Measurements from ENCODE around the gene THUMPD3.

- TF ChIP-seq, protein P1, sequence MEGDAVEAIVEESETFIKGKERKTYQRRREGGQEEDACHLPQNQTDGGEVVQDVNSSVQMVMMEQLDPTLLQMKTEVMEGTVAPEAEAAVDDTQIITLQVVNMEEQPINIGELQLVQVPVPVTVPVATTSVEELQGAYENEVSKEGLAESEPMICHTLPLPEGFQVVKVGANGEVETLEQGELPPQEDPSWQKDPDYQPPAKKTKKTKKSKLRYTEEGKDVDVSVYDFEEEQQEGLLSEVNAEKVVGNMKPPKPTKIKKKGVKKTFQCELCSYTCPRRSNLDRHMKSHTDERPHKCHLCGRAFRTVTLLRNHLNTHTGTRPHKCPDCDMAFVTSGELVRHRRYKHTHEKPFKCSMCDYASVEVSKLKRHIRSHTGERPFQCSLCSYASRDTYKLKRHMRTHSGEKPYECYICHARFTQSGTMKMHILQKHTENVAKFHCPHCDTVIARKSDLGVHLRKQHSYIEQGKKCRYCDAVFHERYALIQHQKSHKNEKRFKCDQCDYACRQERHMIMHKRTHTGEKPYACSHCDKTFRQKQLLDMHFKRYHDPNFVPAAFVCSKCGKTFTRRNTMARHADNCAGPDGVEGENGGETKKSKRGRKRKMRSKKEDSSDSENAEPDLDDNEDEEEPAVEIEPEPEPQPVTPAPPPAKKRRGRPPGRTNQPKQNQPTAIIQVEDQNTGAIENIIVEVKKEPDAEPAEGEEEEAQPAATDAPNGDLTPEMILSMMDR (conservative IDR thresholded peaks at IDR 0.05 in 1 of 2, IDR thresholded peaks at IDR 0.05 in 1 of 2; ENCODE audit: low read depth in 1 of 2, low read length in 2 of 2) = no peak
- no peak for TF ChIP-seq EZH2 (IDR thresholded peaks at IDR 0.05; ENCODE audit: low read length, missing control alignments)
Observed at GRCh38 chr3:9361691-9362388, 1.0 kb upstream of the THUMPD3 start.
